Activated CD8-positive, alpha-beta memory T cell treated with anti-CD3 and anti-CD28 coated beads, Interleukin-2, amount 50 U/mL, for 24 hours (primary cell): ENCODE data around the gene PCCA.

Experiments used
- DNase-seq: peaks from one replicate; pipeline ENCODE4 v3.0.0-alpha.2; 2020; ENCODE audit errors: extremely low read depth

Gene PCCA

DNA sequence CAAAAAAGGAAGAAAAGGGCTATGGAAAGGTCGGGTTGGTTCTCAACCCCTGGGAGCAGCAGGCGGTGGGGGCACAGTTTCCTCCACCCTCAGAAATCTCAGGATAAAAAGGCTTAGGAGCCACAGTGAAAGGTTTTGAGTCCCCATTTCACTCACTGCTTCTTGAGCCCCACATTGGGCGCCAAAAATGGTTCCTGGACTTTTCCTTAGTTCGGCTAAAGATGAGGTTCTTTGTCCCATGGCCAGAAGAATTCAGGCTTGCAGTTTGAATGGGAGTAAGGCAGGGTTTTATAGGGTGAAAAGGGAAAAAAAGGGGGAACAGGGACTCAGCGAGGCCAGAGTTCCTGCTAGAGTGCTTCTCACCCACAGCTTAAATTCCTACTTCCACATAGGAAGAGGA is 320.2 kb downstream of the PCCA start:
- DNase-seq, result no peak

DNA sequence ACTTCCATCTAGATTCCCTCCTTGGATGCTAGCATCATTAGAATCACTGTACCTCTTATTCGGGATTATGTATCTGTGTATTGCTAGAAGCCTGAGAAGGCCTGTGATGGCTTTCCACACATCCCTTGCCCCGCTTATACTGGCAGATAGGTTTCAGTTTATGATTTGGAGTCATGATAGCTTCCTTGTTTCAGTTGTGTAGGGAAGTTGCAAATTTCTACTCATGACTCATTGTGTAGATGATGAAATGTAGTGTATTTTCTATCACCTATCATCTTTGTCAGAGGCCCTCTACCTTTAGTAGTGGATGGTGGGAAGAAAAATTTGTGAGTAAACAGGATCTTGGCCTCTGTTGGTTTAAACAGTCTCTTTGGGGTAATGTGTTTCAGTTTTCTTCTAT is 334.5 kb downstream of the PCCA start:
- no peak for DNase-seq

DNA sequence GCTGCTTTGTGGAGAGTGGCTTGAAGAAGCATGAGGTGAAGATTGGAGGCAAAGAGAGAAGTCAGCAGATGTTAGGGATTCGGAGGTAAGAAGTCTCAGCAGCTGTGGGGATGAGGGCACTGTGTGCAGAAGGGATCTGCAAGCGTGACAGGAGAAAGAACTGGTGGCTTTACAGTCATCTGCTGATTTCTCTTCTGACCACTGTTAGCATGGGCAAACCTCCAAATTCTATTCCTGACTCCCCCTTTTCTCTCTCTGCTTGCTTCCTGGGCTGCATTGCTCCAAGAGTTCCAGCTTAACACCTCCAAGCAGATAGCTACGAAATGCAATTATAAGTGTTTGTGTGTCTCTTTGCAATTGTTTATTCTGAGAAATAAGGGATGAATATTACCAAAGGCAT is 340.1 kb downstream of the PCCA start:
- no peak for DNase-seq

DNA sequence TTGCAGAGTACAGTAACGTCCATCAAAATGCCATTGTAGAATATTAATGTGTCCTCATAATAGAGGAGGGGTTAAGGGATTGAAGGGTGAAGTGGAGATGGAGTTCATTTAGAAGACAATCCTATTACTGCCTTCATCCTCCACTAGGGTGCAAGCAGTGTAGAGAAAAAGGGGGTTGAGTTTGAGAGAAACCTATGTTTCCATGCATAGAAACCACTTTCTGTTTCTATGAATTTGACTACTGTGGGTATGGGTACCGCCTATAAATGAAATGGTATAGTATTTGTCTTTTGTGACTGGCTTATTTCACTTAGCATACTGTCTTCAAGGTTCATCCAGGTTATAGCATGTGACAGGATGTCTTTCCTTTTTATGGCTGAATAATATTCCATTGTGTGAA is 343.7 kb downstream of the PCCA start:
- DNase-seq, result no peak

DNA sequence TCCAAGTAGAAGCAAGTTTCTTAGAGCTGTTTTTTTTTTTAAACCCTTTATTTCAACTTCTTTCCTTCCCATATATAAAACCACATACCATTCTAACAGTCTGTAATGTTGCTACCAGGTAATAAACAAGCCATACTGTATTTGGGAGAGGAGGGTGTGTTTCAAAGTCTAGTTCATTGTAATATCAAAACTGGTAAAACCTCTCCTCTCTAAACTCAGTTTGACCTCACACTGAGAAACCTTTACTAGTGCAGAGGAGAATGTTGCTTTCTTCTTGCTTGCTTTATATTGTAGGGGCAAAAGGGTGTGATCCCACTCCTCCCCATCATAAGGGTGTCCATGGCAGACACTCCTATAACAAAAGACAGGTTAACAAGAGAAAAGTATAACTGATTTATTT is 344.6 kb downstream of the PCCA start:
- DNase-seq, result no peak

DNA sequence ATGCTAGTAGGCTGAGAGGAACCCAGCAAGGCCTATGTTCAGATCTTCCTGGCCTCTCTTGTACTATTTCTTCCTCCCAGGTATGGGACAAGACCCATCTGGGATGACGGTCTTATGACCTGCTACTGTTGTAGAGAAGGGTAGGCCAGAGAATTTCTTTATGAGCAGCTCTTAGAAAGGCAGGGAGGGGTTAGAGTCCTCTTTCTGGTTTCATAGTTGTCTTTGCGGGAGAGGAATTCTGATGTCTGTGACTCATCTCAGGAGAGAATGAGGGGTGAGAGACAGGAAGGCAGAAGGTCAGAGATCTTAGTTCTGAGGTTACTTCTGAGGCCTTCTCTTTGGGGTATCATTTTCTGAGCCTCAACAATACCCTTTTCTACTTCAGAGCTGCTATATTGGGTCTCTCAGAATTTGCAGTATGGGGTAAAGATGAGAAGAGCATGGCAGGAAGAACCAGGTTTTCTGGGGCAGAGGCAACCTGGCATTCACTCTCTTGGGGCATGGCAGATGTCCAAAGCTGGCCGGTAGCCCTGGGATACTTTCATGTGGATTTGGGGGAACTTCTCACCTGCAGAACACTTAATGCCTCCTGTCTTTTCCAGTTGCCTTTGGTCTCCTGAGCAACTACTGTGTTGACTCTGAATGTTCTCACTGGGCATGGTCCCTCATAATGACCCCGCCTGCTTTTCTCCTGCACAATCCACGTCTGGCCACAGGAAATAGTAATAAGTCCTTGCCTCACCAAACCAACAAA is 345.3 kb downstream of the PCCA start:
- no peak for DNase-seq

DNA sequence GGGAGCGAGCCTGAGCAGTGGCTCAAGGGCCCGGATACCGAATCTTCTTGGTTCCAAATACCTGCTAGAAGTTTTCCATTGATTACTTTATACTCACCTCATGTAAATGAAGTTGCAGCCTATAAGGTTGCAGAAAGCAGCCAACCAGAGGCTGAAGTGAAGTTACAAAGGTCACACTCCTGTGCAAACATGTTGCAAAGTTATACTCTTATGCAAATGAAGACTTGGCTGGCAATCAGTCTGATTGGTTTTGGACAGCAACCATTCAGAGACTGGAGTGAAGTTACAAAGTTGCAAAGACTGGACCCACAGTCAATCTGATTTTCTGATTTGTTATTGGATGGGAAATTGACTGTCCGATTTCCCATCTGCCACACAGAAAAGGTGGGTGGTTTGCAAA is 347.2 kb downstream of the PCCA start:
- no peak for DNase-seq

DNA sequence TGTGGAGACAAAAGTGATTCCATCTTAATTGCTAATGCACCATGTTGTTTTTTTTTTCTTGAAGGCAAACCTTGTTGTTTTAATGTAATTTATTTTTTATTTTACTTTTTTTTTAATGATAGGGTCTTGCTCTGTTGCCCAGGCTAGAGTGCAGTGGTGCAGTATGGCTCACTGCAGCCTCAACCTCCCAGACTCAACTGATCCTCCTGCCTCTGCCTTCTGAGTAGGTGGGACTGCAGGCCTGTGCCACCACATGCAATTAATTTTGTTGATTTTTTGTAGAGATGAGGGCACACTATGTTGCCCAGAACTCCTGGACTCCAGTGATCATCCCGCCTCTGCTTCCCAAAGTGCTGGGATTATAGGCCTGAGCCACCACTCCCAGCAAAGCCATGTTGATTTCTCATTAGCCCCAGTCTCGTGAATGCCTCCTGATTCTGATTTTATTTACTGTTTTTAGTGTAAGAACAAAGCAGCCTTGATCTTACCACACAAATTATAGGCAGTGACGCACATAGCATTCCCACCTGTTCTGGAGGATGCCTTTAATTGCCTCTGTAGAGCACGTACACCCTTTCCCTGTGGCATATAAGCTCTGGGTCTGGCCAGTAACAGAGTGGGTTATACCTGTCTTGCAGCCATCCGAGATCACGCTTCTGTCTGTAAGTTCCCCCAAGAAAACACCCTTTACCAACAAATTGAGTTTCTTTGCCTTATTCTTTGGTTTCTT is 349.3 kb downstream of the PCCA start:
- no peak for DNase-seq

DNA sequence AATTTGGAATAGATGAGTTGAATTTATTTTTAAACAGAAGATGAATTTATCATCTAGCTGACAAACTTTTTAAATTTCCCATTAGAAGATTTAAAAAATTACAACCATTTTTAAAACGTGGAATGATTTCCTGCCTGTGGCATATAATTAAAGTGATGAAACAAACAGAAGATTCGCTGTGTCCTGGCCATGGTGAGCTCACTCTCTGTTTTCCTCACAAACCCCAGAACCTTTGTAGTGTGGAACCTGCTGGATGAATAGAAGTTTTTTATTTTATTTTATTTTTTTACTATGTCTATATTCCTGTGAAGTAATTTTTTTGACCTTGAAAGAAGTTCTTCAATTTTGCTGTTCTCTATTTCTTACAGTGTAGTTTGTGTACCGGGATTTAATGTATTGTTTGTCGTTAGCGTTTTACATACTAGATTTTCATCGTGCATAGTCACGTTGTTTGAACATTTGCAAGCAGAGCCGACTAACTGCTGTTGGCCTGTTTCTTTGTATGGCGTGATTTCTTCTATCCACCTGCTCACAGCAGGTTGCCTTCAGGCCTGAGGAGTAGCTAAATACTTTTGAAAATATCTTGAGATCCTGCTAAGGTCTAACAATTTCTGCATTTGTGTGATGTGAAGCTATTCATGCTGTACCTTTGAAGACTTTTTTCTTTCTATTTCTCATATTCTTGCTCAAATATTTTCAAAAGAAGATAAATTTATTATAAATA is 350.5 kb downstream of the PCCA start:
- no peak for DNase-seq

DNA sequence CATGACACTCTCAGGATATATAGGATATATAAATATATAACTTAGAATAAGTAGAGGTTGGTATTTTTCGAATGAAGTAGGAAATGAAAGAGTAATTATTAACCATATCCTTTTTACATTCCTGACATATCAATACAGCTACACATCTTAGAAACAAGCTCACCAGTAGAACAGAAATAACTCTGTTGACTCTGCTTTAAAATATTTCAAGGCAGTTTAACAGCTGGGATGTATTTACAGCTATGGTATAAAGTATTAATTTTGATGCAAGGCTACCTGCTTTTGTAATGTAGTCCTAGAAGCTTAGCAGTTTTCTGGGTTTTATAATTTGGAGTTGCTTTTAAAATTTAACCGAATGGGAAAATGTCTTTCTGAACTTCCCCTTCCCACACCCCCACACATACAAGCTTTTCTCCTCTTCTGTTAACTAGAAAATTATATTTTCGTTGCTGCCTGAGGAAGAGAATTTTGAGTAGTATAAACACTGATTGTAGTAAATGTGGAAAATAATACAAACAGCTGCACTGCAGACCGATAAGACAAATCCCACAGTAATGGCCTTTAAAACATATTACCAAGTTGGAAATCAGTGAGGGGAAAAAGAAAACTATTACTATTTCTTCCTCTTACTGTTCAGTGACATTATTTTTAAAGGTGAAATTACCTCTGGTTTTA is 352.0 kb downstream of the PCCA start:
- DNase-seq, result no peak

DNA sequence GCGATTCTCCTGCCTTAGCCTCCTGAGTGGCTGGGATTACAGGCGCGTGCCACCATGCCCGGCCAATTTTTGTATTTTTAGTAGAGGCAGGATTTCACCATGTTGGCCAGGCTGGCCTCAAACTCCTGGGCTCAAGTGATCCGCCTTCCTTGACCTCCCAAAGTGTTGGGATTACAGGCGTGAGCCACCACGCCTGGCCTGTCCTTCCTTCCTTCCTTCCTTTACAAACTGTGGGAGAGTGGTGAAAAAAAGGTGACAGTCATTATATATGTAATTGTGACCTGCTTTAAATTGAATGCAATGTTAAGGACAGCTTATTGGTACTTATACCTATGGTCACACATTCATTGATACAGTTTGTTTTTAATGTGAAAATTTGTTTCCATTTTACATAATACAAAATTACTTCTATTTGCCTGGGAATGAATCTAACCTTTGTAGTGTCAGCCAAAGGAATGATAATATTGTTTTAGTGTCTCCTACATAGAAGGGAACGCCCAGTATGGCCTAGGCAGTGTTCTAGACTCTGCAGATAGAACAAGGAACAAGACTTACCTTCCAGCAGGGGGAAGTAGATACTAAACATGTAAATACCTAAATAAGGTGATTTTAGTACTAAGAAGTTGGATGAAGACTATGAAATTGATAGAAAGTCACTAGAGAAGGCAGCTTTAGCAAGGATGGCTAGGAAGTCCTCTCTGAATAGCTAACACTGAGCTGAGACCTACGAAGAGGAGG is 353.4 kb downstream of the PCCA start:
- no peak for DNase-seq

DNA sequence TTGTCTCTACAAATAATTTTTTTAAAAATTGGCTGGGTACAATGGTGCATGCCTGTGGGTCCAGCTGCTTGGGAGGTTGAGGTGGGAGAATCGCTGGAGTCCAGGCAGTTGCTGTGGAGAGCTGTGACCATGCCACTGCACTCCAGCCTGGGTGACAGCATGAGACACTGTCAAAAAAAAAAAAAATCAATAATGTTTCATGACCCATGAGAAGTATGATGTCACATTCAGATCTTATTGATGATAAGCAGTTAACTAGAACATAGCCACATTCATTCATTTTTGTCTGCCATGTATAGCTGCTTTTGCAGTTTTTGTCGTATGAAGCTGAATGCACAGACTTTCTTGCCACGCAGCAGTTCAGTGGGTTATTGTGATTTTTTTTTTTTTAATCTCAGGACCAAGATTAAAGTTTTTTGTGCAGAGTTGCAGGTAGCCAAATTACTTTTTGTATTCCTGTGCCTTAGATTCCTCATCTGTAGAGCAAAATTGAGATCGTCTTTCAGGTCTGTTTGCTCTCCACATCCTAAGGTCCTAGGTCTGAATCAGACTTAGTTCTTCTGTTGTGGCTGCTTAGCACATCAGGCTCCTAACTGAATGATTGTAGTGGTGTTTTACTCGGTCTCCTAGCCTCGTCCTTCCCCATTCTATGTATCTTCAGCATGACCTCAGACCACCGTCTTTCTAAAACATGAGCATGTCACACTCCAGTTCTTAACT is 354.5 kb downstream of the PCCA start:
- no peak for DNase-seq

DNA sequence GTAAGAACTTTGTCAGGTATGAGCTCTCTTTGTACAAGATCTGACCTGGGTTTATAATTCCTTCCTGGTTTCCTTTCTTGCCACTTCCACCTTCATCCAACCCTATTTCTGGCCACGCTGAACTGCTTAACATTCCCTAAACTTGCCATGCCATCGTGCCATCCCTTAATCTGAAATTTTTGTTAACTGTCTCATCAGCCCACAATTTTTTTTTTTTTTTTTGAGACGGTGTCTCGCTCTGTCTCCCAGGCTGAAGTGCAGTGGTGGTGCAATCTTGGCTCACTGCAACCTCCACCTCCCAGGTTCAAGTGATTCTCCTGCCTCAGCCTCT is 355.1 kb downstream of the PCCA start:
- DNase-seq, result no peak

DNA sequence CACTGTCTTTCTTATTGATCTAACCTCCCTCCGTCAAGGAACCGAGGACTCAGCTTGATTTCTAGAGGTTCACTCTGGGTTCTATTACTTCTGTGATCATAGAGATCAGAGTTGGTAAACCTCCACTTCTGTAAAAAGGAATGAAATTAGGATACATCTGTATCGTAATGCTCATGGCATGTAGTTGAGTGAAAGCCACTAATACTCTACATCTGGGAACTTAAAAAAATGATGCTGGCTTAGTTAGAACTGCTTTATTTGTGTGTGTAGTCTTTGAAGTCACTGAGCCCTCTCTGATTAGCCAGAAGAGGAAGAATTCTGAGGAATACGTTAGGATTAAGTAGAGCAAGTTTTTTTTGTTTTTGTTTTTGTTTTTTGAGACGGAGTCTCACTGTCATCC is 358.9 kb downstream of the PCCA start:
- DNase-seq, result no peak

DNA sequence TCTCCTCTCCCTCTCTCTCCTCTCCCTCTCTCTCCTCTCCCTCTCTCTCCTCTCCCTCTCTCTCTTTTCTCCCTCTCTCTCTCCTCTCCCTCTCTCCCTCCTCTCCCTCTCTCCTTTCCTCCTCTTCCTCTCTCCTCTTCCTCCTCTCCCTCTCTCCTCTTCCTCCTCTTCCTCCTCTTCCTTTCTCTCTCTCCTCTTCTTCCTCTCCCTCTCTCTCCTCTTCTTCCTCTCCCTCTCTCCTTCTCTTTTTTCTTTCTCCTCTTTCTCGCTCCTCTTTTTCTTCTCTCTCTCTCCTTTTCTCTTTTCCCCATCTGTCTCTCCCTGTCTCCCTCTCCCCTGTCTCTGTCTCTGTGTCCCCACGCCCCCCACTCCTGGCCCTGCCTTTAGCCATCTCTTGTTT is 363.0 kb downstream of the PCCA start:
- DNase-seq, result no peak

DNA sequence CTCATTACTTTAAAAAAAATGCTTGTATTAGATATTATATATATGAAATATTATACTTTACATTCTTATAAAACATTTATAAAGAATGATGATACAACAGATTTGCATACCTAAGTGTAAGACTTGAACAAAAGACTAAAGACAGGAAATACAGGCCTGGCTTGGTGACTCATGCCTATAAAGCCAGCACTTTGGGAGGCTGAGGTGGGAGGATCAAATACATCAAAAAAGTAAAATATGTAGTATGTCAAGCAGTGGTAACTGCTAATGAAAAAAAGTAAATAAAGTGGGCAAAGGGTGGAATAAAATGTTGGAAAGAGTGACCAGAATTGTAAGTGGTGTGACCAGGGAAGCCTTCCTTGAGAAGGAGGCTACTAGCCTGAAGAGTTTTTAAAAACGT is 366.0 kb downstream of the PCCA start:
- DNase-seq, result no peak

DNA sequence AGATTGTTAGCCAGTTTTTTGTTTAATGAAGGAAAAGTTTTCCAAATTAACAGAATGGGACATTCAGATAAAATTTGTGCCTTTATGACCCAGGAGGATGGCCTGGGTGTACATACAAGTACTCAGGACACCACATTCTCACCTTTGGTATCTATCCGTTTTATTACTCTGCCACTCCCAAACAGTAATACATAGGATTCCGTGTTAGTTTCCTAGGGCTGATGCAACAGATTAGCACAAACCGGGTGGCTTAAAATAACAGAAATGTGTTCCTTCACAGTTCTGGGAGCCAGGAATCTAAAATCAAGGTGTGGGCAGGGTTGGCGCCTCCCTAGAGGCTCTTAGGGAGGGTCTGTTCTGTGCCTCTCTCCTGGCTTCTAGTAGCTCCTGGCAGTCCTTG is 369.8 kb downstream of the PCCA start:
- no peak for DNase-seq

DNA sequence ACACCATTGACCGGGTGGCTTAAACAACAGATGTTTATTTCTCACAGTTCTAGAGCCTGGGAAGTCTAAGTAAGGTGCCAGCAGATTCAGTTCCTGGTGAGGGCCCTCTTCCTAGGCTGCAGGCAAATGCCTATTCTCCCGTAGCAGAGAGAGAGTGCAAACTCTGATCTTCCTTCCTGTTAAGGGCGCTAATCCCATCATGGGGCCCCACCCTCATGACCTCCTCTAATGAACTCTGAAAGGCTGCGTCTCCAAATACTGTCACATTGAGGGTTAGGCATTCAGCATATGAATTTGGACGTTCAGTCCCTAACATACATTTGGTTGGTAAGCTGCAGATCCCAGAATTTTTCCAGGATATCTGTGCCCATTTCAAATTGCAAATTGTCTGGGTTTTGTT is 370.9 kb downstream of the PCCA start:
- no peak for DNase-seq

DNA sequence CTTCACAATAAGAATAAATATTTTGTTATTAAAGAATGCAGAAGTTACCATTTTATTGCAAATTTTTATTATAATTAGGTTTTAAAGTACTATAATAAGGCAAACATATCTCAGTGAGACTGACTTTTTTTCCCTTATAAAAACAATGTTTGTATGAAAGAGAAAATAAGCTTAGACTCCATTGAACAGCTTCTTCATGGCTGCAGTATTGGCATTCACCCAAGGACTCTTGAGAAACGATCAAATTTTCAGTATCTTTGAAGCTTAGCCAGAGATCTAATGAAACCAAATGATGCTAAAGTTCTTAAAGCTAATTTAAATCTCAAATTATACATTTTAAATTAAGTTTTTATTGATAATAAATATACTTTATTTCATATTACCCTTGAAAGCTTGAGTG is 371.4 kb downstream of the PCCA start:
- no peak for DNase-seq

DNA sequence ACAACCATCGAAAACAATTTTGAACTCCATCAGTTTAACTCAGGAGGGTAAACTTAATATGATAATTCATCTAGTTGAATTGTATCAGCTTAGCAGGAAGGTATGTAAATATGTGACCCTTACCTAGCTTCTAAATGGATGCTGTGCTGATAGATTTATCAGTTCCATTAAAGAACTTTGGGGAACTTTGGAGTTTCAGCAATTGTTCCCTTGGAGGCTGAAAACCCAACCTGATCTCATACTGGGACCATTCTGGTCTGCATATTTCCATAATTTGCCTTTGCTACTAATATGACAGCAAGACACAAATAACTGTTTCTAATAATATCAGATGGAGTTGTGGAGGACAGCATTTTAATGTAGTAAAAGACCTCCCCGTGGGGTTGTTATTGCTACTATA is 371.9 kb downstream of the PCCA start:
- DNase-seq, result no peak

DNA sequence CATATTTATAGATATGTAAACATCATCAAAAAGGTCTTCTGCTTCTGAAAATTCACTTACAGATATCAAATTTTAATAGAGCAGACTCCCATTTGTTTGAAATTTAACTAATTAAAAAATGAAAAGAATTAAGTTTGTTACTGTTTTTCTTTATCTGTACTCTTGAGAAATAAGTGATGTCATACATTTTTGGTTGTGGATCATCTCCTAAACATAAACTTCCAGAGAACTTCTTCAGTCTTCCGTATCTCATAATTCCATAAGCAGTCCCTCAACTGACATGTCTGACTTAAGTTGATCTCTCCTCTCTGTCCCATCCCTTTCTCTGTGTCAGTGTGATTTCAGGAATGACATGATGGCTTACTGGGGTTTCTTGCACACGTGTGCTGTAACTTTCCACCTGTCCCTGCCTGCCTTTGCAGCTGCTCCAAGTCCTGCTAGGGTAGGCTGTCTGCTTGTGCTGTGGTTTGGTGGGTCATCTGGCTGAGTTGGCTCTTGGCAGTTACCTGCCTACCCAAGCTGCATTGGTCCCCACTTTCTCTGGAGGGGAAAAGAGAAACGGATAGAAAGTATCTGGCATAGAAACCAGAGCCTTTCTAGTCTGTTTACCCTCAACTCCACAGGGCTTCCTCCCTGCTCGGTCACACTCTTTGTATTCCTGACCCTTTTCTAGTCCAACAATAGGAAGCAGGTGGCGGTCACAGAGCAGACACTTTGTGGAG is 372.6 kb downstream of the PCCA start:
- no peak for DNase-seq
